HG03025 (cell line): ENCODE data around the gene MOB3B.

Source experiments
- ATAC-seq: cut with Tn5 transposase; IDR thresholded peaks from one replicate; pipeline ENCODE4 v1.9.1; 2021; ENCODE audit warnings: mild to moderate bottlenecking, moderate library complexity; ENCODE audit not compliant: unreplicated experiment, low FRiP score

The MOB3B gene

GRCh38 chr9:27377147-27377807, 152.3 kb downstream of the MOB3B start:
- peak; percentile 38 for ATAC-seq

DNA sequence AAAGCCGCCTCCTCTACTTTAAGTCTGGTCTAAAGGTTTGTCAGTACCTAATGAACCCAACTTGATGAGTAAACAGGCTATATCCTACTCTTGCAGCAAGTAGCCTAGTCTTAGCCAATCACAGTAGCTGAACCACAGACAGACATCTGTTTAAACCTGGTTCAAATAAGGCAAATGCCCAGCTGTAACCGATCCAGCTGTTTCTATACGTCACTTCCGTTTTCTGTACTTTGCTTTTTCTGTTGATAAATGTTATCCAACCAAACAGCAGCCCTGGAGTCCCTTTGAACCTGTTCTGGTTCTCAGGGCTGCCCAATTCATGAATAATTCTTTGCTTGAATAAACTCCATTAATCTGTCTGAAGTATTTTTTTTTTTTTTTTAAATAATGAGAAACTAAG, 155.8 kb downstream of the MOB3B start:
- ATAC-seq: no peak

- no peak for ATAC-seq
These were observed 157.0 kb downstream of the MOB3B start for GRCh38 chr9:27372615-27373014.

GRCh38 chr9:27371382-27371781, 158.2 kb downstream of the MOB3B start:
- no peak for ATAC-seq

DNA sequence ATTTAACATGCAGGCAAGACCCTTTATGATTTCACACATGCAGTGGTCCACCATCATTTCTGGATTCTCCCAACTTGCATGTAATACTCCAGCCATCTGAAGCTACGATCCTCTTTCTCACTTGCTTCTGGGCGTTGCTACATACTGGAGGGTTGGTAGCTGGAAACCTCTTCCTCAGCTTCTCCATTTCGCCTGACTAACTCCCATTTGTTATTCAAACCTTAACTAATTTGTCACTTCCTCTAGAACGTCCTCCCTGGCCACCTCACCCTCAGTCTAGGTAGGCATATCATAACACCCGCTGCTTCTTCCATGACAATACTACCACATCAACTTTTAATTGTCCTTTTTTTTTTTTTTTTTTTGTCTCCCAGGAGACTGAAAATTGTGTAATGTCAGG, 160.0 kb downstream of the MOB3B start:
- ATAC-seq: no peak

GRCh38 chr9:27368316-27368985, 161.2 kb downstream of the MOB3B start:
- ATAC-seq: no peak

GRCh38 chr9:27367921-27368315, 161.7 kb downstream of the MOB3B start:
- ATAC-seq: no peak

- peak; percentile 78 for ATAC-seq
These were observed 162.3 kb downstream of the MOB3B start for GRCh38 chr9:27367175-27367798.

GRCh38 chr9:27365707-27366376, 163.8 kb downstream of the MOB3B start:
- ATAC-seq: peak; percentile 82

DNA sequence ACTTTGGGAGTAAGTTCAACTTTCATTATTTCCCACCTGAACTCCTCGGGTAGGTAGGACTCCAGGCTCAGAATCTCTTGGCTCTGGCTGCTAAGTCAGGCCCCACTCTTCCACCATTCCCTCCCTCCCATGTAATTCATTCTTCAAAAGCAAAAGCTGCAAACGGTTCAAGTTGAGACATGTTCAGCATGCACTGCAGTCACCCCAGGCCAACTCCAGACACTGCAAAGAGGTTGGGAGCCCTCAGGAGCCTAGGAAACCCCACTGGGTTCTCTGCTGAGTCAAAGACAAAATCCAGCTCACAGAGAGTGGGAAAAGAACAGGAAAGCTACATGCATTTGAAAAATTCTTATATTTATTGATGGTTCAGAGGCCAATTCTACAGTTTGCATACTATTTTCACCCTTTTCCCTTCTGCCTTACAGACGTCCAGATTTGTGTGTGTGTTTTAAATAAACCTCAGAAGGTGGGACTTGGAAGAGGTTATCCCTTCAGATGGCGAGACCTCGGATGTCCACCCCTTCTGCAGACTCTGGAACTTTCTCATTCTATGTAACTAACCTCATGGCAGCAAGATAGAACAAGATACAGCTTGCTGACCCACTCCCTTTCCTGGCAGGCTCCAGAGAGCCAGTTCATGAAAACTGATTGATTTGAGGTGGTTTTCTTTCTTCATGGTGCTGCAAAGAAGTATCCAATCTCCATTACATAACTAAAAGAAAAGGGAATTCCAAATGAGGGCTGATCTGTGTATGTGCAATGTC, 167.0 kb downstream of the MOB3B start:
- ATAC-seq: no peak

GRCh38 chr9:27361492-27361891, 168.1 kb downstream of the MOB3B start:
- ATAC-seq: no peak

- ATAC-seq: no peak
These were observed 169.9 kb downstream of the MOB3B start for GRCh38 chr9:27359763-27360162.

GRCh38 chr9:27358007-27358406, 171.6 kb downstream of the MOB3B start:
- ATAC-seq: no peak

- ATAC-seq: no peak
These were observed 173.2 kb downstream of the MOB3B start for GRCh38 chr9:27356446-27356845.

DNA sequence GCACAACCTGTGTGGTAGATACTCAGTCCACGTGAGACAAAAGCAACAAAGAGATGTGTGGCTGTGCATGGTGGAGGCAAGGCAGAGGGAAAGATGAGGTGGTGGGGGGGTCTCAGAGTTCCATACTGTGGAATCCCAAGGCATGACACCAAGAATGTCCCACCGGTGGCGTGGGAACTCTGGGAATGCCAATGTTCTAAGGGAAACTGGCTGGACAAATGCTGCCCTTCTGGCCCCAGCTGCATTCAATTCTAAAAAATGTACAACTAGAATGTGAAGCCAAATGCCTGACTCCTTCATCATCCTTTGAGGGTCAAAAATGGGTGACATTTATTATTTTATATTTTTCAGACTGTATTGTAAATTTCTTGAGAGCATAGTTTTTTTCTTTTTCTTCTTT, 174.4 kb downstream of the MOB3B start:
- ATAC-seq: no peak

DNA sequence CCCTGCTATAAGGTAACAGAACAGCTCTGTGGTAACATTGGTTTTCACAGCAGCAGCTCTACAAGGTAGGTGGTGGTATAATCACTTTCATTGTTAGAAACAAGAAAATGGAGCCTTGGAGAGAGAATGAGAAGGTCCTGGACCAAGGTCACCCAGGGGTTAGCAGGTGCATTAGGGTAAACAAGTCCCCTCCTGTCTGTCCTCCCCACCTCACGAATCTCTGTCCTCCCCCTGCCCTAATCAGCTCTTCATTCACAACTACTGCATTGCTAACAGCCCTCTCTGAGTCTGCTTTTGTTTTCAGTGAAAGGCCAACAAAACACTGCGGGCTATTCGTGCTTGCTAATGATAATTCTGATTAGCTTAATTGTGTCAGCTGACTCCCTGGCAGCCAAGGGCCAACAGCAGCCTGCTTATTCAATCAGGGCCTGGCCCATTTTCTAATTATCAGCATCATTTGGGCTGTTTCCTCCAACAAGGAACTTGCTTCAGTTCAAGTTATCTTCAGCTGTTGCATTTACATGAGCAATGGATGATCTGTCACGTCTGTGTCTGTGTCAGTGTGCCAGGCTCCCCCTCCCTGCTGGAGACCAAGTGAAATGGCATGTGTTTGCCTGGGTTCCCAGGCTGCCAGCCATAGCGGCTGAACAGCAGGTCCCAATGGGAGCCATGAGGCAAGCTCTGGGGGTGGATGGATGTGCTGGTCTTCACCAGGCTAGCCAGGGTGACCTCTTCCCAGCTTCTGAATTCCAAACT, 176.0 kb downstream of the MOB3B start:
- ATAC-seq: peak; percentile 66

DNA sequence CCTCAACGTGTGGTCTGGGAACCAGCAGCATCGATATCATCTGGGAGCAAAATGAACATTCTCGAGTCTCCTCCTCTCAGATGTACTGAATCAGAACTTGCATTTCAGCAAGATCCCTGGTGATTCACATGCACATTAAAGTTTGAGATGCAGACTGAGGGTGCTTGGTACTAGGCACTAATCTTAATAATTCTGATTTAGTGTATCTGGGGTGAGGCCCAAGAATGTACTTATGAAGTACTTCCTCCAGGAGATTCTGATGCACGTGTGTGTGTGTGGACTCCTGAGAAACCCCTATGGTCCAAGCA, 176.5 kb downstream of the MOB3B start:
- no peak for ATAC-seq

GRCh38 chr9:27352457-27353165, 177.0 kb downstream of the MOB3B start:
- no peak for ATAC-seq

DNA sequence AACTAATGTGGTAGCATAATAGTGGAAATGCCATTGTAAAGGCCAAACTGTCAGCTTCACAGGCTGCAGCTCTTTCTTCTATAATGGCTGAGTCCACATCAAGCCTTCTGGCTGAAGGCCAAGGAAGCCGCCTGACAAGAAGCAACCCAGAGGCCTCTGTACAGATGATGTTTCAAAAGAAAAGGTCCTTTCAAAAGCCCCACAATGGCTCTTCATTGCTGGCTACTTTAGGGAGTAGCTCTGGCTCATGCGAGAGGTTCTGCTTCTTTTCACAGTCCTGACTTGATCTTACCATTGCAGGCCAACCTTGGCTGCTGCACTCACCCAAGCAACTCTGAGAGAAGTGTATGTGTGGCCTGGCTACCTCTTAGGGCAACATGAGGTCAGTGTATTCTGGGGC, 178.2 kb downstream of the MOB3B start:
- no peak for ATAC-seq
